ENCODE results near the gene PRCD. TPM values are rescaled to one million over a fixed set of nuclear protein-coding genes. Genes with fewer than 3 reads are reported as not detected.
A peak's percentile ranks its signal among the peaks of the same experiment; 100 is the strongest.
"Not testable (repeated sequence)": the region's sequence is repeated elsewhere in the genome, so short reads cannot be mapped to it uniquely, and the experiment has no call there.

Gene PRCD
- total RNA-seq, 6 experiments from 2014 or later = 0.12 to 1.3 (median 0.22) TPM; not detected in 3

GRCh38 chr17:76523084-76524037 lies 16.5 kb upstream of the PRCD start:
- intact Hi-C loops (cut with DNase I) = loop anchor here in 1 of 2 donors (10.0 kb wide), 1 partner anchor 51 kb away; no protein-coding TSS in a partner anchor
- H3K4me3 ChIP-seq = no peak overlapping the region
- H3K27me3 ChIP-seq = no peaks in the 10 kb centered on the region
- no peaks in the 10 kb centered on the region for H3K9me3 ChIP-seq
- TF ChIP-seq POLR2A (IDR thresholded peaks at IDR 0.05) = no peak
- TF ChIP-seq CTCF (IDR thresholded peaks at IDR 0.05) = peak; percentile 99 to 100 (median 100)
- no peaks in the 10 kb centered on the region for H3K36me3 ChIP-seq
- H3K27ac ChIP-seq = no peak overlapping the region
- peaks cover 0 to 24% (median 9%) of the 10 kb centered on the region in 4 donors for H3K4me1 ChIP-seq
- peak; percentile 76 to 83 (median 77) for DNase-seq
- WGBS (ENCODE audit: insufficient coverage, low coverage, low lambda C conversion rate, missing lambda C conversion rate) = 31% methylated on average over 14 of the region's 35 CpGs
- peak; percentile 80 to 91 (median 87) for ATAC-seq

- Histone ChIP-seq H3K27ac (no peak overlapping the region), H3K9me3 (no peaks in the 10 kb centered on the region), H3K27me3 (no peaks in the 10 kb centered on the region), H3K4me3 (no peak overlapping the region), H3K4me1 (peaks cover 0 to 24% (median 11%) of the 10 kb centered on the region in 4 donors), H3K36me3 (no peaks in the 10 kb centered on the region)
- DNase-seq (peak; percentile 62 to 68 (median 66)), ATAC-seq (peak; percentile 58 to 66 (median 60))
- intact Hi-C loops (cut with DNase I) = loop anchor here in 1 of 2 donors (10.0 kb wide), 1 partner anchor 50 kb away; no protein-coding TSS in a partner anchor
- TF ChIP-seq CTCF (IDR thresholded peaks at IDR 0.05) (no peak), POLR2A (IDR thresholded peaks at IDR 0.05) (no peak)
- 38% methylated on average over 16 of the region's 25 CpGs for WGBS (ENCODE audit: insufficient coverage, low coverage, low lambda C conversion rate, missing lambda C conversion rate)
Measured at GRCh38 chr17:76524598-76525512, 15.0 kb upstream of the PRCD start.

- H3K9me3 ChIP-seq, H3K27me3 ChIP-seq, ATAC-seq, H3K27ac ChIP-seq, H3K36me3 ChIP-seq, DNase-seq, H3K4me3 ChIP-seq: not testable (repeated sequence)
- peaks cover 0 to 26% (median 12%) of the 10 kb centered on the region in 4 donors for H3K4me1 ChIP-seq
- intact Hi-C loops (cut with DNase I) = loop anchor here in 1 of 2 donors (10.0 kb wide), 1 partner anchor 49 kb away; no protein-coding TSS in a partner anchor
- WGBS (ENCODE audit: insufficient coverage, low coverage, low lambda C conversion rate, missing lambda C conversion rate) = 80% methylated on average over 7 of the region's 8 CpGs
Measured at GRCh38 chr17:76525513-76525833, 14.4 kb upstream of the PRCD start.

- H3K27me3 ChIP-seq, H3K9me3 ChIP-seq, DNase-seq, ATAC-seq, H3K36me3 ChIP-seq, H3K4me3 ChIP-seq, H3K27ac ChIP-seq: not testable (repeated sequence)
- H3K4me1 ChIP-seq = peaks cover 0 to 34% (median 11%) of the 10 kb centered on the region in 4 donors
- WGBS (ENCODE audit: insufficient coverage, low coverage, low lambda C conversion rate, missing lambda C conversion rate) = 72% methylated on average over 8 of the region's 9 CpGs
- intact Hi-C loops (cut with DNase I) = loop anchor here in 1 of 2 donors (10.0 kb wide), 1 partner anchor 48 kb away; no protein-coding TSS in a partner anchor
Measured at GRCh38 chr17:76527016-76527415, 12.8 kb upstream of the PRCD start.

- TF ChIP-seq POLR2A (IDR thresholded peaks at IDR 0.05) = no peak
- WGBS (ENCODE audit: insufficient coverage, low coverage, low lambda C conversion rate, missing lambda C conversion rate) = 38% methylated on average over 8 of the region's 26 CpGs
- ATAC-seq = peak in 2 of 4 donors; percentile 6 to 32
- Histone ChIP-seq H3K36me3 (no peaks in the 10 kb centered on the region), H3K4me3 (no peak overlapping the region), H3K27ac (no peak overlapping the region), H3K4me1 (peaks cover 0 to 34% (median 8%) of the 10 kb centered on the region in 4 donors), H3K9me3 (no peaks in the 10 kb centered on the region), H3K27me3 (no peaks in the 10 kb centered on the region)
- intact Hi-C loops (cut with DNase I) = loop anchor here in 1 of 2 donors (10.0 kb wide), 1 partner anchor 47 kb away; no protein-coding TSS in a partner anchor
- no peak for DNase-seq
Measured at GRCh38 chr17:76527430-76528111, 12.3 kb upstream of the PRCD start.

Measured in right lobe of liver (tissue), 6 donors.